ENCODE results near the gene LIMD2. TPM values are rescaled to one million over a fixed set of nuclear protein-coding genes. Genes with fewer than 3 reads are reported as not detected.

LIMD2 gene
- total RNA-seq, 1 experiment from 2014 or later: 8.0 TPM

GRCh38 chr17:63679214-63679613 lies 20.7 kb downstream of the LIMD2 start:
- Mint-ChIP-seq H3K4me1 (ENCODE audit: low read depth, unreplicated experiment) (peaks cover 22% of the 10 kb centered on the region), H3K36me3 (ENCODE audit: insufficient read depth, unreplicated experiment) (peaks cover 5% of the 10 kb centered on the region), H3K27me3 (ENCODE audit: unreplicated experiment) (no peaks in the 10 kb centered on the region), H3K4me3 (ENCODE audit: low read depth, unreplicated experiment) (no peak overlapping the region), H3K27ac (ENCODE audit: unreplicated experiment) (no peak overlapping the region), H3K9me3 (ENCODE audit: low read depth, unreplicated experiment) (no peaks in the 10 kb centered on the region)
- CTCF ChIA-PET: interaction anchor here (1.1 kb wide), 1 partner anchor 254 kb away, joined by 3 read pairs; no protein-coding TSS in a partner anchor
- no peak for TF ChIP-seq CTCF (IDR thresholded peaks at IDR 0.05; ENCODE audit: unreplicated experiment)
- no peak for DNase-seq
- intact Hi-C loops (cut with micrococcal nuclease; ENCODE audit: unreplicated experiment): loop anchor here (10.0 kb wide), 1 partner anchor 54 kb away; the partner anchor contains the start of gene MAP3K3
- BruUV-seq (replicated peaks): no TSS peak

- H3K4me3 Mint-ChIP-seq (ENCODE audit: low read depth, unreplicated experiment): no peak overlapping the region
- H3K4me1 Mint-ChIP-seq (ENCODE audit: low read depth, unreplicated experiment): peaks cover 22% of the 10 kb centered on the region
- no peaks in the 10 kb centered on the region for H3K9me3 Mint-ChIP-seq (ENCODE audit: low read depth, unreplicated experiment)
- intact Hi-C loops (cut with micrococcal nuclease; ENCODE audit: unreplicated experiment): loop anchor here (10.0 kb wide), 1 partner anchor 52 kb away; the partner anchor contains the start of gene MAP3K3
- H3K27me3 Mint-ChIP-seq (ENCODE audit: unreplicated experiment): no peaks in the 10 kb centered on the region
- H3K27ac Mint-ChIP-seq (ENCODE audit: unreplicated experiment): no peak overlapping the region
- no peak for DNase-seq
- no TSS peak for BruUV-seq (replicated peaks)
- CTCF ChIA-PET: interaction anchor here (1.4 kb wide), 1 partner anchor 11 kb away, joined by 6 read pairs; no protein-coding TSS in a partner anchor
- no peak for TF ChIP-seq CTCF (IDR thresholded peaks at IDR 0.05; ENCODE audit: unreplicated experiment)
- peaks cover 5% of the 10 kb centered on the region for H3K36me3 Mint-ChIP-seq (ENCODE audit: insufficient read depth, unreplicated experiment)
These were observed 23.3 kb downstream of the LIMD2 start for GRCh38 chr17:63676584-63676983.

GRCh38 chr17:63675607-63676546 lies 24.0 kb downstream of the LIMD2 start:
- Mint-ChIP-seq H3K9me3 (ENCODE audit: low read depth, unreplicated experiment) (no peaks in the 10 kb centered on the region), H3K4me3 (ENCODE audit: low read depth, unreplicated experiment) (peak overlapping the region; percentile 66), H3K27me3 (ENCODE audit: unreplicated experiment) (no peaks in the 10 kb centered on the region), H3K4me1 (ENCODE audit: low read depth, unreplicated experiment) (peaks cover 22% of the 10 kb centered on the region), H3K27ac (ENCODE audit: unreplicated experiment) (peak overlapping the region; percentile 87), H3K36me3 (ENCODE audit: insufficient read depth, unreplicated experiment) (peaks cover 5% of the 10 kb centered on the region)
- BruUV-seq (replicated peaks): no TSS peak
- CTCF ChIA-PET: interaction anchor here (0.6 to 1.4 kb wide), 6 partner anchors 12 to 250 kb away, joined by 3 to 6 read pairs (median 3); no protein-coding TSS in a partner anchor
- DNase-seq: peak; percentile 73
- TF ChIP-seq CTCF (IDR thresholded peaks at IDR 0.05; ENCODE audit: unreplicated experiment): no peak
- intact Hi-C loops (cut with micrococcal nuclease; ENCODE audit: unreplicated experiment): loop anchor here (10.0 kb wide), 1 partner anchor 51 kb away; the partner anchor contains the start of gene MAP3K3

- BruUV-seq (replicated peaks): no TSS peak
- Mint-ChIP-seq H3K27ac (ENCODE audit: unreplicated experiment) (no peak overlapping the region), H3K4me1 (ENCODE audit: low read depth, unreplicated experiment) (peaks cover 22% of the 10 kb centered on the region), H3K4me3 (ENCODE audit: low read depth, unreplicated experiment) (peak overlapping the region; percentile 66), H3K36me3 (ENCODE audit: insufficient read depth, unreplicated experiment) (peaks cover 5% of the 10 kb centered on the region), H3K27me3 (ENCODE audit: unreplicated experiment) (no peaks in the 10 kb centered on the region), H3K9me3 (ENCODE audit: low read depth, unreplicated experiment) (no peaks in the 10 kb centered on the region)
- TF ChIP-seq CTCF (IDR thresholded peaks at IDR 0.05; ENCODE audit: unreplicated experiment): no peak
- DNase-seq: no peak
- CTCF ChIA-PET: interaction anchor here (0.7 to 1.4 kb wide), 4 partner anchors 13 to 250 kb away, joined by 3 to 6 read pairs (median 3); no protein-coding TSS in a partner anchor
- intact Hi-C loops (cut with micrococcal nuclease; ENCODE audit: unreplicated experiment): loop anchor here (10.0 kb wide), 1 partner anchor 50 kb away; the partner anchor contains the start of gene MAP3K3
These were observed 24.7 kb downstream of the LIMD2 start for GRCh38 chr17:63675231-63675606.

All from Calu3 (cell line).